Effector CD8-positive, alpha-beta T cell (primary cell): Measurements from ENCODE around the gene ABHD6.
"Not testable (repeated sequence)": the region's sequence is repeated elsewhere in the genome, so short reads cannot be mapped to it uniquely, and the experiment has no call there.

ENCODE experiments used
- DNase-seq: peaks from one replicate; lab custom pipeline; 2025; lab: John Stamatoyannopoulos, UW
- total RNA-seq, 4 experiments: gene quantifications; one replicate each; lab custom pipeline; 2026; lab: John Stamatoyannopoulos, UW

Gene ABHD6, protein sequence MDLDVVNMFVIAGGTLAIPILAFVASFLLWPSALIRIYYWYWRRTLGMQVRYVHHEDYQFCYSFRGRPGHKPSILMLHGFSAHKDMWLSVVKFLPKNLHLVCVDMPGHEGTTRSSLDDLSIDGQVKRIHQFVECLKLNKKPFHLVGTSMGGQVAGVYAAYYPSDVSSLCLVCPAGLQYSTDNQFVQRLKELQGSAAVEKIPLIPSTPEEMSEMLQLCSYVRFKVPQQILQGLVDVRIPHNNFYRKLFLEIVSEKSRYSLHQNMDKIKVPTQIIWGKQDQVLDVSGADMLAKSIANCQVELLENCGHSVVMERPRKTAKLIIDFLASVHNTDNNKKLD
- total RNA-seq = 6.8 to 19.7 (median 13.8) reads per million in 4 experiments

DNA sequence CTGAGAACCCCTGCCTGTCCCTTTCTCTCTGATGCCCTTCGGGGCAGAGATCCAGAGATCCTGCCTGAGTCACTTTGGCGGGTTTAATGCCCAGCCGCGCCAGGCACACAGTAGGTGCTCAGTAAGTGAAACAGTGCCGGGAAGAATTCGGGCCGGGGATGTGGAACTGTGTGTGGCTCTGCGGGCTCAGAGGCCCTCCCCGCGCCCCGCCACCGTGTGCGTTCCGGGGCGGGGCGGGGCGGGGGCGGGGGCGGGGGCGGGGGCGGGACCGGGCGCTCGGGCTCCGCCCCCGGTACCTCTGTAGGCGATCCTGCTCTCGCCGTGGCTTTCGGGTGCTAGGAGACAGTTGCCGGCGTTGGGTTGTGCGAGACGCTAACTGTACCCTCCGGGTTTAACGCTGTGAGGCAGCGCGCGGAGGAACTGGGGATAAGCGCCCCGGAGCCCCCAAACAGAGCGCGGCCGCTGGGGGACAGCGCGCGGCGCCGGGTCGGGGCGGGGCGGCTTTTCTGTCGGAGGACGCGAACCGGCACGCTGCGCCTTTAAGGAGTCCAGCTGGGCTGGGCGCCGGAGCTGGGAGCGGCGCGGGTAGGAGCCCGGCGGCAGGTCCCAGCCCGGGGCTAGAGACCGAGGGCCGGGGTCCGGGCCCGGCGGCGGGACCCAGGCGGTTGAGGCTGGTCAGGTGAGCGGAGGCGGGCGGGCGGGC is at the start of gene ABHD6:
ABHD6 (plus strand) TSS at position 555 of the 703 bp plus-strand sequence. CDS start 18,795 bp downstream, outside the sequence.
- peak; percentile 65 for DNase-seq

DNA sequence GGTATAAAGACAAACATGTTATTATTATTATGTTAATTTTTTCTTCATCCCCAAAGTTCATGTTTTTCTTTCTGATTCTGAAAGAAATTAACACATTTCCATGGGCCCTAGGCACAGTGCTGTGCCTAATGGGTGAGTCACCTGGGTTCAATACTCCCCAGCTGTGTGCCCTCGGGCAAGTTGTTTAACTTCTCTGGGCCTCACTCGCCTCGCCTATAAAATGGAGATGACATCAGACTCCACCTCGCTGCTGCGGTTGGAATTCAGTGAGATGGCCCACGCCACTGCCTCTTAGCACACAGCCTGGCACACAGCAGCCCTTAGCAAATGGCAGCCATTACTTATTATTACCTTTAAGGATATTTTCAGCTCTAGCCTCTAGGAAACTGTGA is 49.4 kb upstream of the ABHD6 start:
- no peak for DNase-seq

DNA sequence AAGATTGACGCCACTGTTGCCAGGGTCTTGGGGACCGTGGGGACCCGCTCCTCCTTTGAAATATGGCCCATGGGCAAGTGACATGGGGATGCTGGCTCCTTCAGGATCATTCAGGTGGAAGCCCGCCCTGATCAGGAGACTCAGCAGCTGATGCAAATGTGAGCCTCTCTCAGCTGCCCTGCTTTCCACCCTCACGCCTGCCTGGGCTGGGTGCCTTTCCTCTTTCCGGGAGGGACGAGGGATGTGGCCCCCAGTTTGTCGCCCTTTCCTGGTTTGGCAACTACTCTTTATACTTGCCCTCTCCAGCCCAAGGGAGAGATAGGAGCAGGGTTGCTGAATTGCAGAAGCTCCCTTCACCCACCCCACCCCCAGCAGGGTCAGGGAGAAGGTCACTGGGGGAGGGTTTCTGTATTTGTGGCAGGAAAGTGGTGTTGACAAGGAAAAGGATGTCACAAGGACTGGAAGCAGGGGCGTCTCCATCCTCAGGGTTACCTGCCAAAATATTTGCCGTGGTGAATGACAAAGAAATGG is 48.6 kb upstream of the ABHD6 start:
- DNase-seq = no peak

DNA sequence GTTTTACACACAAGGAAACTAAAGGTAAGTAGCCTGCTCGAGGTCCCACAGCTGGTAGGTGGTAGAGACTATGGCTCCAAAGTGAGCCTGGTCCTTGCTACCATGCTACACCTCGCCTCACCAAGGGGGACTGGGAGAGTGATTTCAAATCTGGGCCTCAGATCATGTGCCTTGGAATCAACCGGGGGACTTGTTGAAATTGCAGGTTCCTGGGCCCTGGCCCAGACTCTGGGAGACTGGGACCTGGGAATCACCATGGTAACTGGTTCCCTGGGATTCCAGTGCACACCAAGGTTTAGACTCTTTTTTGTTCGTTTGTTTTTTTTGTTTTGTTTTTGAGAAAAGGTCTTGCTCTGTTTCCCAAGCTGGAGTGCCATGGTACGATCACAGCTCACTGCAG is 47.9 kb upstream of the ABHD6 start:
- DNase-seq = no peak

DNA sequence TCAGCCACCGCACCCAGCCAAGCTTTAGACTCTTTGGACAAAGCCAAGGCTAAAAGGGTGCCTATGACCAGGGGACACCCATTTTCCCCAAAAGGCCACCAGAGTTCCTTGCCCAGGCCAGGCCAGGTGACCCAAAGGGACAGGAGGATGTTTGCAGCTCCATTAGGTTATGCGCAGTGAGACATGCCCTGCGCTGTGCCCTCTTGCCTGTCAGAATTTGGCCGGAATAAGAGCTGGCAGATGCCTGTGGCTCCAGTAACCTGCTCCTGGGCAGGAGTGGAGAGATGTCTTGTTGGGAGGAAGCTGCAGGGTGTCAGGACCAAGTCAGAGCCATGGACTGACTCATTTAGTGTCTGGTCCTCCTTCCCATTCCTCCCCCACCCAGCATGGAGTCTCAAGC is 47.3 kb upstream of the ABHD6 start:
- no peak for DNase-seq

DNA sequence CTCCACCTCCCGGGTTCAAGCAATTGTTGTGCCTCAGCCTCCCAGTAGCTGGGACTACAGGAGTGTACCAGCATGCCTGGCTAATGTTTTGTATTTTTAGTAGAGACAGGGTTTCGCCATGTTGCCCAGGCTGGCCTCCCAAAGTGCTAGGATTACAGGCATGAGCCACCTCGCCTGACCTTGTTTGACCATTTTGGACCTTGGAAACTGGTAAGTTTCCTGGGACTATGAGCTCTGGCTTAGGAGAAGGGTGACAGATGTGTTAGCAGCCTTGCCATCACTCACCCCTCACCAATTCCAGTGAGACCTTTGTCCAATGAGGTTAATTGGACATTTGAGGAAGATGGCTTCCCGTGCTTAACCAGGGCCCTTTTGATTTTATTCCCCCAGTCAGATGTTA is 46.7 kb upstream of the ABHD6 start:
- no peak for DNase-seq

DNA sequence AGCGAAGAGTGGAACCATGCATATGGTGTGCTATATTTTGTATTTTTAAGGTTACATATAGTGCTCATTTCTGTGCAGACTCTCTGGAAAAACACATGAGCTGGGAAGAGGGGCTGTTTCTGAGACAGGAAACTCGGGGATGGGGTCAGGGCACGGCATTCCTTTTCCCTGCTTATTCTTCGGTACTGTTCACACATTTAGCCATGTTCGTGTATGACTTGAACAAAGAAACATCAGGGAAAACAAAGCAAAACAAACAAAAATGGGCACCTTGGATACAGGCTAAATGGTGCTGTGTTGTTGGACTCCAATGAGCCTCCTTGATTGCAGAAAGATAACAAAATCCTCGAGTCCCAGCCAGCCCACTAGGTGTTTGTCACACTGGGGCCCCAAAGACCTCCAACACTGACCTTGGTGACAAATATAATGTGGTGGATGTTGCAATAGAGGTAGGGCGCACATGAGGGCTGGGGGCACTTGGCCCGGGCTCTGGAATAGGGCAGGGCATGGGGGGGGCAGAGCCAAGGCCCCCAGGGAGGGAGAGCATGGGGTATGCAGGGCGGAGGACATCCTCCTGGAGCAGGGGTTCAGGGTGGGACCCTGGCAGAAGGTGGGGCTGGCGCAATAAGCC is 46.1 kb upstream of the ABHD6 start:
- no peak for DNase-seq

DNA sequence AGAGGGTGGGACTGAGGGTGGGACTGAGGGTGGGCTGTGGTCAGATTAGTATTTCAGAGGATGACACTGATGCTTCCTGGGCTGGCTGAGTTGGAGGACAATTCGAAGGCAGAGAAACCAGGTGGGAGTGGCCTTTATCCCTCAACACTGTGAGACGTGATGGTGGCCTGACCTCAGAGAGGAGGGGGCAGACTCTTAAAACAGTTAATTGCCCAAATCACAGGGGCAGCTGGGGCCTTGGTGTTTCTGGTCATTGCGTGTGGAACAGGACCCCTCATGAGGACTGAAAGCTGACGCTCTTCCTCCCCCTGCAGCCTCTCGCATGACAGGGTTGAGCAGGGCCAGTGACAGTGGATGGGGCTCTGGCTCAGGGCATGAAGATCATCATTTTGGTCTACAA is 45.5 kb upstream of the ABHD6 start:
- DNase-seq = no peak

DNA sequence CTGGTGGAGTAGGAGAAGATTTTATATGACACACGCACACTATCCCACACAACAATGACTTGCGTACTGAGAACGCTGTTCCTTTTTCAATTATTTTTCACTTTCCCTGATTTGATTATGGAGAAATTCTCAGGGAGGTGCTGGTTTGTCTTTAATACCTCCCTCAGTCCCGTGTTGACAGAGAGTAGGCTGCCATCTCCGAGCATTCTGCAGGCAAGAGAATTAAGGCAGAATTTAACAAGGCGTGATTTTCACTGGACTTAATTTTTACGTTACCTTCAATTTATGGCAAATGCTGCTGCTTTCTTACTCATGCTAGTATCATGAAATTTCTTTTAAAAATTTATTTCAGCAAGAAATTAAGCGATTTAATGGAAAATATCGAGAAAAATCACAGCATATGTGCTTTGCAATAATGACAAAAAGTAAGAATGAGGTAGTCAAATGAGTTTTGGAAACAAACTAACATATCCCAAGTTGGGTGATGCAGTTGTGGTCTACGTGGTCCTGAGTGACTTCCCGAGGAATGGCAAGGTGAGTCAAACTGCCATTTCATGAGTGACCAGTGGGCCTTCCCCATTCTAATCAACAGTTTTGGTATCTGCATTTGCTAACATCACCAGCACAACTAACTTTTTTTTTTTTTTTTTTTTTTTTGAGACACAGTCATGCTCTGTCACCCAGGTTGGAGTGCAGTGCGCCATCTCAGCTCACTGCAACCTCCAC is 43.7 kb upstream of the ABHD6 start:
- no peak for DNase-seq

DNA sequence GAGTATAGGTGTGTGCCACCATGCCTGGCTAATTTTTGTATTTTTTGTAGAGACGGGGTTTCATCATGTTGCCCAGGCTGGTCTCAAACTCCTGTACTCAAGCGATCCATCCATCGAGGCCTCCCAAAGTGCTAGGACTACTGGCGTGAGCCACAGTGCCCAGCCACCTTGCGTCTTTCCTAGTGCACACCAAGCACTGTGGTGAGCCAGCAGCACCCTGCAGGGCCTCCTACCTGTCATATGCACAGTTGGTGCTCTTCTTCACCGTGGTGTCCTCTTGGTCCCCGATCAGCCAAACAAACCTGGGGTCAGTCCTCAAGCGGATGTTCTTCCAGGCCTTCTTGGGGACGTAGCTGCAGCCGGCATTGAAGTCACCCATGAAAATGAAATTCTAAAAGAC is 40.0 kb upstream of the ABHD6 start:
- no peak for DNase-seq

DNA sequence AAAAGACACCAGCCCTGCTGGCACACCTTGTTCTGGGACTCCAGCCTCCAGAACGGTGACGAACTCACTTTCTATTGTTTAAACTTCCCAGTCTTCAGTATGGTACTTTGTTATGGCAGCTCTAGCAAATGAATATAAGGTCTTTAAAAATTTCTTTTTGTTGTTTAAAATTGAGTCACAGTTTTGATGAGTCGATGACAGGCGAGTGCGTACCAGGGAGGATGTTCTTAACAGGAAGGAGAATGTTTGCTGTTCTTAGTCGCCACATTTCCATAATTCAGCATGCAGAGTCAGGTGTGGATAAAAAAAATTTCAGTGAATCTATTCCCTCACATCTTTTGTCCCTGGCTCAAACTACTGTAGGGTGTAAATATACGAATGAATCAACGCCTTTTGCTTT is 39.2 kb upstream of the ABHD6 start:
- DNase-seq = no peak

DNA sequence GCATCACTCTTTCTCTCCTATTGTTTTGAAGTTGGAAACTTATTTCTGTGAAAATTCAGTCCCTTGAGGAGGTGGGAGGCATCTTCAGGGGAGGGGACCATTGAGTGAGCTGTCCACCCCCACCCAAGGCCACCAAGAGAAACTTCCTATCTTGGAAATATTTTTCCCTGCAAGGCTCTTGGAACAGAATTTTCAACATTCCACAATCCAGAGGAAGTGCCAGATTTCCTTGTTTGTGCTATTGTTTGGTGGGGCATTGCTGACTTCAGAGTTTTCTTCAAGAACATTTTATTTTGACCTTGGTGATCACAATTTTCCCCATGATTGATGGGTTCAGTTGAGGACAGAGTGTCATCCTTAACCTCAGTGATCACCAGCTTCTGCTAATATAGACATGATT is 38.8 kb upstream of the ABHD6 start:
- DNase-seq = no peak

DNA sequence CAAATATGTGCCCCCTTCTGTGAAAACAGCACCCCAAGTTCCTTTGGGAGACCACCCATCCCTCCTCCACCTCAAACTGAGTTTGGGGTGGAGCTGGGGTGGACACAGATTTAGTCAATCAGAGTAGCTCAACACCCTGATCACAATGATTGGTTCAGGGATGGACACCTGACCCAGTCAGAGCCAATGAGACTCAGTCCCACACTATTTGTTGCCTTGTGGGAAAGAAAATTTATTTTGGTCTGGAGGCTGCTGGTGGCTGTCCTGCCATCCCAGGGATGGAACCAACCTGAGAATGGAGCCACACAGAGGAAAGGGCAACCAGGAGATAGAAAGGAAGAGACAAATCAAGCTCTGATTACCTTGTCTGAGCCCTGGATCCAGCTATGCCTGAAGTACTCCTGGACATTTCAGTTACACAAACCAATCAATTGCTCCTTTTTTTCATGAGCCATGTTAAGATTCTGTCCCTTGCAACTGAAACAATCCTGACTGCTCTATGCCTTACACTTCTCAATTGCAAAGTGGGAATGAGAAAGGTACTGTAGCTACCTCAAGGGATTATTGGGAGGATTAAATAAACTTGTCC is 37.4 kb upstream of the ABHD6 start:
- DNase-seq = no peak

DNA sequence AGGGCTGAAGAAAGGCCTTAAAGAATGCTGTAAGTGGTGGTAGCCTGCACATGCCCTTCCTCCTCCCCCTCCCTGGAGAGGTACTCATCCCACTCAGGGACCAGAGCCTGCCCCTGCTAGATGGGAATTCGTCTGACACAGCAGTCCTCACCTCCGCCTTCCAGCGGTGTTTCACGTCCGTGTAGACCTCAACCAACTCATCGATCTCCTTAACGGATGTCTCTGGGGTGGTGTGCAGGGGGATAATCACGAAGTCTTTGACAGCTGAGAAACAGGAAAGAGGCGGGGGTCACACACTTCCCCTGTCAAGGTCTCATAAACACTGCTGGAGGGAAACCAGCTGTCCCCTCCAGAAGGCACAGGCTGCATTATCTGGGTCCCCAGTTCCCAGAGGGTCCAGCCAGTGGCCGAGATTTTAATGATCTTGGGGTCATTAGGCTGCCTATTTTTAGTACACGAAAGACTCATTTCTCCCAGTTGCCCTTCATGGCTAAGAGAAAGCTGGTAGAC is 36.7 kb upstream of the ABHD6 start:
- no peak for DNase-seq

DNA sequence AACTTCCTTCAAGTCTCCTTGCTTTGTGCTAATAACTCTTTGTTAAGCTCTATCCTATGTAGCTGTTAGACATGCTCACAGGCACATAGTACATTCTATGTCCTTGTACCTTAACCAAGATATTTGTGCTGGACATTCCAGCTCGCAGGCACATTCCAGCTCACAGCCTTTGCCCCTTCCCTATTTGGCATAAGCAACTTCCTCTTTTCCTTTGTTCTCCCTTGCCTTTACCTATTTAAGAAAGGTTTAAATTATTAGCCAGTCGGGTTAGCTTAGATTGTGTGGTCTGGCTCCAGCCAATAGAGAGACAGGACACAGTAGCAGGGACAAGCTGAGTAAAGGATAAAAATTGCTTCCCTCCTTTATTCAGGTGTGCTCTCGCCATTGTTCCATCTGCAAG is 36.1 kb upstream of the ABHD6 start:
- not testable (repeated sequence) for DNase-seq

DNA sequence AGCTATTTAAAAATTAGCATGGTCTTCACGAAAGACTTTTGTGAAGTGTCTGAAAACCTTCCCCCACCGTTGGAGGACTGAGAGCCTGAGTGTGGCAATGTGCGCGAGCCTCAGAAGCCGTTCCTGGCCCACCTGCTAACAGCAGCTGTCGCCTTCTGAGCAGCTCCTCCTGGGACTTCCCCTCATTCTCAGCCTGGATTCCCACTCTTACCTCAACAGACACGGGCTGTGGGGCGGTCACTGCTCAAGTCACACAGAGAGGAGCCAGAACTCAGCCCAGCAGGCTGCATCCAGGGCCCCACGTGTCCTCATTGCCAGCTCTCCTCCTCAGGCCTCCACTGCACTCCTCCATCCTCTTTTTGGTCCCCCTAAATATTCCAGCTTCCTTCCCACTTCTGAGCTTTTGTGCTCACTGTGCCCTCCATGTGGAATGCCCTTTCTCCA is 34.7 kb upstream of the ABHD6 start:
- DNase-seq = no peak

DNA sequence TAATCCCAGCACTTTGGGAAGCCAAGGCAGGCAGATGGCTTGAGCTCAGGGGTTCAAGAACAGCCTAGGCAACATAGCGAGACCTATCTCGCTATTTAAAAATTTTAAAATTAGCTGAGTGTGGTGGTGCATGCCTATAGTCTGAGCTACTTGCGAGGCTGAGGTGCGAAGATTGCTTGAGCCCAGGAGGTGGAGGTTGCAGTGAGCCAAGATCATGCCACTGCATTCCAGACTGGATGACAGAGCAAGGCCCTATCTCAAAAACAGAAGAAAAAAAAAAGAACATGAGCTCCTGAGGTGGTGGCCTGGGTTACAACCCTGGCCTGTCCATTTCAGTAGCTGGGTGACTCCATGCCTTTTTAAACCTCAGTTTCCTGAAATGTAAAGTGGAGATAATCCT is 34.1 kb upstream of the ABHD6 start:
- no peak for DNase-seq

DNA sequence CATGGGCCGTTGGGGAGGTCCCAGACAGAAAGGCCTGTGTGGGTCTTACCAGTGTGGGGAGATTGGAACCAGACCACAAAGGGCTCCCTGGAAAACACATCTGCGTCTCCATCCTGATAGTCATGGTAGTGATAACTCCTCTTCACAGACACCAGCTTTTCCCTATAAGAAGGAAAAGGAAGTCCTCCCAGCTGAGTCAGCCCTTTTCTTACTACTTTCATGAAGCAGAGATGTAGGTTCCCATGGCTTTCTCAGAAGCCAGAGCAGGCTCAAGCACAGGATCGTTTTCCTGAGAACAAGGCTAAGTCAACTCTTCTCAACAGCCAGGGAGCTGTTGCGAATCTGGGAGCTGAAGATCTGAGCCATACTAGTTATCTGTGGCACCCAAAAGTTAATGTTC is 32.9 kb upstream of the ABHD6 start:
- no peak for DNase-seq

DNA sequence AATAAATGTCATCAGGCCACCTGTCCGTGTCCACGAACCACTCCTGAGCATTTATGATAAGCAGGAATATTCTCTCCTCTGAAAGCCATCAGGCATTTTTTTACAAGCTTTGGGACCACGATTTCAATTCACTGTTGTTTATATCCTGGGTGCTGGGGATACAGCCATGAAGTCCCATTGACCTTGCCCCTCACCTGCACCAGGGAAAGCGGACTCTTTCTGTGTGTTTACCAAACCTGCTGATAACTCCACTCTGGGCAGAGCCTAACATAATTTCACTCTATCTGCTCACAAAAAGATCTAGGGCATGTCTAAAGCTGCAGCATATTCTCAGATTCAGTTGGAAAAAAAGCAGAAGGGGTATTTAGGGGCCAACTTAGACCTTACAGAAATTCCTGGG is 31.6 kb upstream of the ABHD6 start:
- DNase-seq = no peak

DNA sequence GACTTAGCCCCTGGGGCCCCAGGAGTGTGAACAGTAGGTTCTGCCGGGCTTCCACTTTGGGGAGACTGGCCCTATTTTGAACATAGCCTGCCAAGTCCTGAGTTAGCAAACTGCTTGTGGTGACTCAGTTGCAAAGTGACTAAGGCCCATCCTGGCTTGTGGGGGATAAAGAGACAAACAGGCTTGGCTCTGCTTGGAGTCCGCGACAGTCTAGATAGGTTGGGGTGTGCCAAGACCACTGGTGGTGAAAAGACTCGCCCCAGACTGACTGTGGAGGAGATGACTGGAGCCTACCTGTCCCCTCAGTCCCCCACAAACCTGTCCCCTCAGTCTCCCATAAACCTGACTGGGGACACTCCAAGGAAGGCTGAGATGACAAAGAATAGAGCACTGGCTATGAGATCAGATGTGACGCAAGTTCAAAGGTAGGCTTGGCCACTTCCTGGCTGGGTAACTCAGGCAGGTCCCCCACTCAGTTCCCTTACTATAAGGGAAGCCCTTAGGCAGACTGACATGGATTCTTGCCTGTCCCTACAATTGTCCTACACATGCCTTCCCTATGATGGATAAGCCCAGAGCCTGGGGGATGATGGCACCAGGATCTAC is 31.1 kb upstream of the ABHD6 start:
- no peak for DNase-seq

DNA sequence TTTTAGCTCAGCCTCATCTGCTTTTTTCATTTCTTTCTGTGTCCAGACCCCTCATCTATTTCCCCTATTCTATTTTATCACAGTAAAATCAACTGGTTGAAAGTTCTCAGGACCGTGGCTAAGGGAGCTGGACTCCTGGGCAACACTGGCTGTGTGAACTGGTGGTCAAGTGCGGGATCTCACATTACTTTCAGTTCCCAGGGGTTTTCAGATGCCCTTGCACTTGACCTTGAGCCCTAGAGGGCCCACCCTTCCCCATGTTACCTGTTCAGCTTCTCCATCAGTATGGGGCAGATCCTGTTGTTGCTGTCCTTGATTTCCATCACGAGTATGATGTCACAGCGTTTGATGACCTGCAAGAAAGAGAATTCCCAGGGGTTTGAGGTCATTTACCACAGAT is 29.6 kb upstream of the ABHD6 start:
- DNase-seq = no peak
